Astrocyte of the cerebellum (primary cell): Measurements from ENCODE around the gene PRSS33.

Experiments used
- DNase-seq: peaks from one replicate; pipeline ENCODE4 v3.0.0-alpha.2; 2011; ENCODE audit warnings: low read depth
- H3K4me3 ChIP-seq: 2 replicates; pipeline ENCODE4 v1.5.1; 2011; ENCODE audit warnings: mild to moderate bottlenecking, low read depth, low read length, moderate library complexity
- CTCF ChIP-seq: IDR thresholded peaks from 2 replicates; pipeline ENCODE4 v1.5.1; 2012; ENCODE audit warnings: low read length, low read depth, moderate library complexity, mild to moderate bottlenecking; ENCODE audit errors: missing control alignments
- in situ Hi-C: cut with HindIII; loops from 2 replicates; pipeline ENCODE4 v1.10.0; 2017; ENCODE audit warnings: low sequenced_read_pairs

Gene PRSS33

GRCh38 chr16:2749476-2749875 is 37.9 kb downstream of the PRSS33 start:
- DNase-seq = no peak
- no peak overlapping the region for H3K4me3 ChIP-seq
- TF ChIP-seq CTCF = no peak
- in situ Hi-C loops = no loop called here

GRCh38 chr16:2748757-2749455 is 38.5 kb downstream of the PRSS33 start:
- no peak for DNase-seq
- H3K4me3 ChIP-seq = no peak overlapping the region
- in situ Hi-C loops = no loop called here
- TF ChIP-seq CTCF = no peak

- no peak overlapping the region for H3K4me3 ChIP-seq
- TF ChIP-seq CTCF = no peak
- DNase-seq = no peak
- in situ Hi-C loops = no loop called here
Measured at GRCh38 chr16:2745961-2746360, 41.4 kb downstream of the PRSS33 start.

GRCh38 chr16:2745116-2745890 is 42.1 kb downstream of the PRSS33 start:
- no peak for TF ChIP-seq CTCF
- no peak for DNase-seq
- no peak overlapping the region for H3K4me3 ChIP-seq
- in situ Hi-C loops = no loop called here

- DNase-seq = no peak
- no peak for TF ChIP-seq CTCF
- no peak overlapping the region for H3K4me3 ChIP-seq
- in situ Hi-C loops = no loop called here
Measured at GRCh38 chr16:2744711-2745110, 42.6 kb downstream of the PRSS33 start.

- TF ChIP-seq CTCF = no peak
- no peak overlapping the region for H3K4me3 ChIP-seq
- in situ Hi-C loops = no loop called here
- DNase-seq = no peak
Measured at GRCh38 chr16:2743007-2743810, 44.2 kb downstream of the PRSS33 start.
